ENCODE measurements around the gene TMEM135. TPM values are rescaled to one million over a fixed set of nuclear protein-coding genes. Genes with fewer than 3 reads are reported as not detected.
"Not testable (repeated sequence)": the region's sequence is repeated elsewhere in the genome, so short reads cannot be mapped to it uniquely, and the experiment has no call there.

Gene TMEM135
- total RNA-seq, 1 donor from 2014 or later, result 17.2 TPM

GRCh38 chr11:87174870-87175269, 137.1 kb downstream of the TMEM135 start:
- no peak for ATAC-seq (ENCODE audit: poor library complexity)
- intact Hi-C loops (cut with DNase I), result no loop called here
- no peak for DNase-seq

GRCh38 chr11:87176044-87176443, 138.3 kb downstream of the TMEM135 start:
- intact Hi-C loops (cut with DNase I), result no loop called here
- ATAC-seq (ENCODE audit: poor library complexity), result no peak
- DNase-seq, result no peak

GRCh38 chr11:87179621-87180020, 141.9 kb downstream of the TMEM135 start:
- intact Hi-C loops (cut with DNase I), result no loop called here
- DNase-seq (no peak), ATAC-seq (ENCODE audit: poor library complexity) (no peak)

GRCh38 chr11:87180742-87181141, 143.0 kb downstream of the TMEM135 start:
- no peak for DNase-seq
- peak; percentile 43 for ATAC-seq (ENCODE audit: poor library complexity)
- intact Hi-C loops (cut with DNase I), result no loop called here

- ATAC-seq (ENCODE audit: poor library complexity) (no peak), DNase-seq (no peak)
- intact Hi-C loops (cut with DNase I), result no loop called here
Measured at GRCh38 chr11:87181143-87181542, 143.4 kb downstream of the TMEM135 start.

- intact Hi-C loops (cut with DNase I), result no loop called here
- ATAC-seq (ENCODE audit: poor library complexity) (no peak), DNase-seq (no peak)
Measured at GRCh38 chr11:87185228-87185627, 147.5 kb downstream of the TMEM135 start.

GRCh38 chr11:87187076-87187475, 149.3 kb downstream of the TMEM135 start:
- DNase-seq (no peak), ATAC-seq (ENCODE audit: poor library complexity) (no peak)
- intact Hi-C loops (cut with DNase I), result no loop called here

- intact Hi-C loops (cut with DNase I), result no loop called here
- DNase-seq, result no peak
- ATAC-seq (ENCODE audit: poor library complexity), result no peak
Measured at GRCh38 chr11:87187930-87188329, 150.2 kb downstream of the TMEM135 start.

- ATAC-seq (ENCODE audit: poor library complexity); intact Hi-C loops (cut with DNase I); DNase-seq: not testable (repeated sequence)
Measured at GRCh38 chr11:87188396-87188795, 150.7 kb downstream of the TMEM135 start.

GRCh38 chr11:87188921-87189320, 151.2 kb downstream of the TMEM135 start:
- ATAC-seq (ENCODE audit: poor library complexity); intact Hi-C loops (cut with DNase I): not testable (repeated sequence)

GRCh38 chr11:87190071-87190470, 152.3 kb downstream of the TMEM135 start:
- intact Hi-C loops (cut with DNase I), result no loop called here
- ATAC-seq (ENCODE audit: poor library complexity) (no peak), DNase-seq (no peak)

More at GRCh38 chr11:87188921-87189320, 151.2 kb downstream of the TMEM135 start:
- DNase-seq, result not testable (repeated sequence)

- no peak for ATAC-seq (ENCODE audit: poor library complexity)
- DNase-seq, result no peak
- intact Hi-C loops (cut with DNase I), result no loop called here
Measured at GRCh38 chr11:87193756-87194470, 156.2 kb downstream of the TMEM135 start.

- no peak for DNase-seq
- intact Hi-C loops (cut with DNase I), result no loop called here
- ATAC-seq (ENCODE audit: poor library complexity), result no peak
Measured at GRCh38 chr11:87194985-87195820, 157.5 kb downstream of the TMEM135 start.

- DNase-seq (no peak), ATAC-seq (ENCODE audit: poor library complexity) (no peak)
- intact Hi-C loops (cut with DNase I), result no loop called here
Measured at GRCh38 chr11:87198266-87198881, 160.6 kb downstream of the TMEM135 start.

- ATAC-seq (ENCODE audit: poor library complexity) (no peak), DNase-seq (no peak)
- intact Hi-C loops (cut with DNase I), result no loop called here
Measured at GRCh38 chr11:87201376-87201775, 163.6 kb downstream of the TMEM135 start.

GRCh38 chr11:87203907-87204602, 166.3 kb downstream of the TMEM135 start:
- intact Hi-C loops (cut with DNase I), result no loop called here
- DNase-seq (no peak), ATAC-seq (ENCODE audit: poor library complexity) (no peak)

GRCh38 chr11:87212891-87213290, 175.2 kb downstream of the TMEM135 start:
- ATAC-seq (ENCODE audit: poor library complexity) (no peak), DNase-seq (no peak)
- intact Hi-C loops (cut with DNase I), result no loop called here

GRCh38 chr11:87213444-87213843, 175.7 kb downstream of the TMEM135 start:
- ATAC-seq (ENCODE audit: poor library complexity) (no peak), DNase-seq (no peak)
- intact Hi-C loops (cut with DNase I), result no loop called here

GRCh38 chr11:87215236-87215635, 177.5 kb downstream of the TMEM135 start:
- intact Hi-C loops (cut with DNase I), result no loop called here
- ATAC-seq (ENCODE audit: poor library complexity), result no peak
- no peak for DNase-seq
